ENCODE data around the gene AR. TPM values are rescaled to one million over a fixed set of nuclear protein-coding genes. Genes with fewer than 3 reads are reported as not detected.

AR gene
- total RNA-seq, 1 donor from 2014 or later, result 1.1 TPM

DNA sequence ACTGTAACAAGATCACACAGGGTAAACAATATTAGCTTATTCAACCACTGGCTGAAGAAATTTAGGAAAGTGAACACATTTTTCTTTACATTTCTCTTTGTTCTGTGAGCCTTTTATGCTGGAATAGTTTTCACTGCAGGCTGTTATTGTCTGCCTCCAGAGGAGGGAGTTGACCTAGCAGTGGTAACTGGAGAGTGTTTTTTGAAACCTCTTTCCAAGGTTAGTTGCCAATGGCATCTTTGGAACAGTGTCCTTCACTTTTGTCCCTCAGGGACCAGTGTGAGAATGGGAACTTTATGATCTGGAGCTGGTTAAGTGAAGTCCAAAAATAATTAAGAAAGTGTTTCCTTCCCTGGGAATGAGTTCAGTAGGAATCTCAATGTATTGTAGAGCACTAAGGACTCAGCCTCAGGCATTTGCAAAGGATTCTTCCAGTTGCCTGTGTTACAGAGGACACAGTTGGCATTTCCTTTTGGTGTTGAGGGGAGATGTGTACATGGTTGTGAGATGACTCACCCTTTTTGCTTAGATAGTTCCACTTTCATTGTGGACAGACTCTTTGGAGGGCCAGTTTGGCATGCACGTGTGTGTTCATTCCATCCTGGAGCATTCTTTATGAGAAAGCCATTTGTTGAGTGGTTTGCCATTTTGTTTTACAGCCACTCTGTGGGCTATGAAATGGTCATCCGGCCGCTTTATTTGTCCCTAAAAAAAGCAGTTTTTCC, 61.3 kb downstream of the AR start:
- H3K9me3 Mint-ChIP-seq (ENCODE audit: low read depth), result peaks cover 6% of the 10 kb centered on the region
- no peak for DNase-seq (ENCODE audit: low spot score, unreplicated experiment)
- no peak overlapping the region for H3K27ac Mint-ChIP-seq
- H3K4me3 Mint-ChIP-seq (ENCODE audit: low read depth), result no peak overlapping the region
- no peaks in the 10 kb centered on the region for H3K36me3 Mint-ChIP-seq (ENCODE audit: insufficient read depth)
- no peaks in the 10 kb centered on the region for H3K27me3 Mint-ChIP-seq
- TF ChIP-seq, protein P1, sequence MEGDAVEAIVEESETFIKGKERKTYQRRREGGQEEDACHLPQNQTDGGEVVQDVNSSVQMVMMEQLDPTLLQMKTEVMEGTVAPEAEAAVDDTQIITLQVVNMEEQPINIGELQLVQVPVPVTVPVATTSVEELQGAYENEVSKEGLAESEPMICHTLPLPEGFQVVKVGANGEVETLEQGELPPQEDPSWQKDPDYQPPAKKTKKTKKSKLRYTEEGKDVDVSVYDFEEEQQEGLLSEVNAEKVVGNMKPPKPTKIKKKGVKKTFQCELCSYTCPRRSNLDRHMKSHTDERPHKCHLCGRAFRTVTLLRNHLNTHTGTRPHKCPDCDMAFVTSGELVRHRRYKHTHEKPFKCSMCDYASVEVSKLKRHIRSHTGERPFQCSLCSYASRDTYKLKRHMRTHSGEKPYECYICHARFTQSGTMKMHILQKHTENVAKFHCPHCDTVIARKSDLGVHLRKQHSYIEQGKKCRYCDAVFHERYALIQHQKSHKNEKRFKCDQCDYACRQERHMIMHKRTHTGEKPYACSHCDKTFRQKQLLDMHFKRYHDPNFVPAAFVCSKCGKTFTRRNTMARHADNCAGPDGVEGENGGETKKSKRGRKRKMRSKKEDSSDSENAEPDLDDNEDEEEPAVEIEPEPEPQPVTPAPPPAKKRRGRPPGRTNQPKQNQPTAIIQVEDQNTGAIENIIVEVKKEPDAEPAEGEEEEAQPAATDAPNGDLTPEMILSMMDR (IDR thresholded peaks at IDR 0.05; ENCODE audit: unreplicated experiment), result no peak
- H3K4me1 Mint-ChIP-seq (ENCODE audit: low read depth), result no peaks in the 10 kb centered on the region

DNA sequence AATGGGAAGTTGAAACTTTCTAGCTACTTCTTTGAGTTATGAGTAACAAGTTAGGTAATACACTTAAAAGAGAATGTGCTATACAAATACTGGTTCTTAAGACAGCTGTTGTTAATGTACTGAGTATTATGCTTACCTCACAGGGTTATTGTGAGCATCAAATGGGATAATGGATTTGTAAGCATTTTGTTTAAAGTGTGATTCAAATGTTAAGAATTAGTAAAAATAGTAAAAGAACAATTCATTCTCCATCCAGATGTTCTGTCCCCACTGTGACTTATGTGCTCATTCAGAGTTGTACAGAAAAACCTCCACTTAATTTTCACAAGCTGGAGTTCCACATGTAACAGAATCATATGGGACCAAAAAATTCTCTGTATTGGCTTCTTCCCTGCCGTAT, 63.6 kb downstream of the AR start:
- Mint-ChIP-seq H3K36me3 (ENCODE audit: insufficient read depth) (no peaks in the 10 kb centered on the region), H3K27ac (no peak overlapping the region), H3K4me1 (ENCODE audit: low read depth) (no peaks in the 10 kb centered on the region), H3K27me3 (no peaks in the 10 kb centered on the region), H3K4me3 (ENCODE audit: low read depth) (no peak overlapping the region), H3K9me3 (ENCODE audit: low read depth) (peaks cover 11% of the 10 kb centered on the region)
- DNase-seq (ENCODE audit: low spot score, unreplicated experiment), result no peak
- TF ChIP-seq, protein P1 (IDR thresholded peaks at IDR 0.05; ENCODE audit: unreplicated experiment), result no peak

DNA sequence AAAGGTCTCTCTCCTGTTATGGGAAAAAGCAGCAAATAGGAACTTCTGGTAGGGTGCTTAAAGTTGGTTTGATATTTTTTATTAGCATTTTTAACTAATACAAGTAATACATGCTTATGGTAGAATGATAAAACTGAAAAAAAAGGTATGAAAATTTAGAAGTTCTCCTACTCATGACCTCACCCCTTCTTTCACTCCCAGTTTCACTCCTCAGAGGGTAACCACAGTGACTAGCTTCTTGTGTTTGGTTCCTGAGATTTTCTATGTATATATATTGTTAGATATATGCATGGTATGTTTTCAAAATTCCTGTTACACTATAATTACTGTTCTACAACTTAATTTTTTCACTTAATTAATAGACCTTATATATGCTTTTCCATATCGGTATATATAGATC, 66.5 kb downstream of the AR start:
- no peak for DNase-seq (ENCODE audit: low spot score, unreplicated experiment)
- H3K4me3 Mint-ChIP-seq (ENCODE audit: low read depth), result no peak overlapping the region
- H3K27me3 Mint-ChIP-seq, result no peaks in the 10 kb centered on the region
- H3K4me1 Mint-ChIP-seq (ENCODE audit: low read depth), result no peaks in the 10 kb centered on the region
- TF ChIP-seq, protein P1 (IDR thresholded peaks at IDR 0.05; ENCODE audit: unreplicated experiment), result no peak
- H3K9me3 Mint-ChIP-seq (ENCODE audit: low read depth), result peaks cover 25% of the 10 kb centered on the region
- no peak overlapping the region for H3K27ac Mint-ChIP-seq
- no peaks in the 10 kb centered on the region for H3K36me3 Mint-ChIP-seq (ENCODE audit: insufficient read depth)

DNA sequence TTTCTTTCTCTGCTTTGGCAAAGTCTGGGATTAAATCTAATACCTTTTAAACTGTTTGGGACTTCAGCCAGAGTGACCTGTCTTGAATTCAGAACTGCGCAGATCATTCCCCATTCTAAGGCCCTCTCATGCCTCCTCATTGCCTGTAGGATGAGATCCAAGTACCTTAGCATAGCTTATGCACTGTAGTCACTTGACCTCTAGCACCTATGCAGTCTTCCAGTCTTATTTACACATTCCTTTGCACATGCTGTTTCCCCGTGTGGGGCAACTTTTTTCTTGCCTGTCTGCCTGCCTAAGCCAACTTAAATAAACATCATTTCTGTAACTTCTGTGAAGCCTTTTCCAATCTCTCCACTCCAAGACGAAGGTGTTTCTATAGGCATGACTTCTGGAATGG, 68.4 kb downstream of the AR start:
- DNase-seq (ENCODE audit: low spot score, unreplicated experiment), result no peak
- Mint-ChIP-seq H3K27ac (no peak overlapping the region), H3K4me1 (ENCODE audit: low read depth) (no peaks in the 10 kb centered on the region), H3K27me3 (no peaks in the 10 kb centered on the region), H3K9me3 (ENCODE audit: low read depth) (peaks cover 28% of the 10 kb centered on the region), H3K36me3 (ENCODE audit: insufficient read depth) (no peaks in the 10 kb centered on the region), H3K4me3 (ENCODE audit: low read depth) (no peak overlapping the region)
- TF ChIP-seq, protein P1 (IDR thresholded peaks at IDR 0.05; ENCODE audit: unreplicated experiment), result no peak

DNA sequence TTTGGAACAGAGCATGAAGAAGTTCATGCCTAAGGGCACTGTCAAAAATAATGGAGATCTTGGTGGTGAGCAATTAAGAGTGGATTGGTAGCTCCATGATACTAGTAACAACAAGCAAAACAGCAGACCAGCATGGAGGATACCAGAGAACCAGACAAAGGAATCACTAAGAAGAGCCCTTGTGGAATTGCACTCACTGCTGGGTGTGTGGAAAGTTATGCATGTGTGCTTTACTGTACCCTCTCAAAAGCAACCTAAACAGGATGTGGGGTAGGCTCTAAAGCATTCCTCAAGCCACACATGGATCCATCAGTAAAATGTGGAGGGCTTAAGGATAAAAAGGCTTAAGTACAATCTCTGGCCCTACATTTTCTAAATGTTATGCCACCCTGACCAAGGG, 69.5 kb downstream of the AR start:
- H3K27ac Mint-ChIP-seq, result no peak overlapping the region
- H3K27me3 Mint-ChIP-seq, result no peaks in the 10 kb centered on the region
- H3K4me1 Mint-ChIP-seq (ENCODE audit: low read depth), result no peaks in the 10 kb centered on the region
- DNase-seq (ENCODE audit: low spot score, unreplicated experiment), result no peak
- no peaks in the 10 kb centered on the region for H3K36me3 Mint-ChIP-seq (ENCODE audit: insufficient read depth)
- H3K9me3 Mint-ChIP-seq (ENCODE audit: low read depth), result peaks cover 36% of the 10 kb centered on the region
- no peak overlapping the region for H3K4me3 Mint-ChIP-seq (ENCODE audit: low read depth)
- TF ChIP-seq, protein P1 (IDR thresholded peaks at IDR 0.05; ENCODE audit: unreplicated experiment), result no peak

Data from progenitor cell of endocrine pancreas (in vitro differentiated cells).